ENCODE measurements around the gene UTF1.

UTF1 gene

DNA sequence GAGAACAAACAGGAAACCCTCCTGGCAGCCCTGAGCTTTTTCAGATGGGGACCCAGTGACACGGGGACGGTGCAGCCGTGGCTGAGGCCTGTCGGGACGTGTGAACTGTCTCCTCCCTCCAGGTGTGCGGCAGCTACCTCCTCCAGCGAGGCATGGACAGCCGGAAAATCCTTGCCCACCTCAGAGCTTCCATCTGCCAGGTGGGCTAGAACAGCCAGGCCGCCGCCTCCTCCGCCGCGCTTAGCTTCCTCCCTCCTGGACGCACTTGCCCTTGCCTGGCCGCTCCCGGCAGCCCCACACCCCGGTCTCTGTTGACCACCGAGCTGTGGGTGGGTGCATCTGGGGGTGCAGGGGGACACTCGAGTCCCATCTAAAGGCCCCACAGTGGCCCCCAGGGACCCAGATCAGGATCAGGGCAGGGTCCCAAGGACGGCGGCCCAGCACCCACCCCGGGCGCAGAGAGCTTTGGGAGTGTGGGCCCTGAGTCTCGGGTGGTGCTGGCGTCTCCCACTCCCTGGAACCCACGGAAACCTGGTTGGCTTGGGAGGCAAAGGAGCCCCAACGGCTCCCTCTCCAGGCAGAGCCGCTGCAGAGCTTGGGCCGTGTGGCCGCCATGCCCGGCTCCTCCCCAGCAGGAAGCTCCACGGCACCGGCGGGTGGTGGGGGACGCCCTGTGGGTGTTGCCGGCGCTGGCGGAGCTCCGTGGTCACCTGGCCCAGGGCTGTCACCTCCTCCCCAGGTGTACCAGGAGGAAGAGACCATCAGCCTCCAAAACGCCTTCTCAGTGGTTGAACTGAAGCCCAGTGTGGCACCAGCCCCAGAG lies 32.9 kb upstream of the UTF1 start:
- DNase-seq, result no peak

DNA sequence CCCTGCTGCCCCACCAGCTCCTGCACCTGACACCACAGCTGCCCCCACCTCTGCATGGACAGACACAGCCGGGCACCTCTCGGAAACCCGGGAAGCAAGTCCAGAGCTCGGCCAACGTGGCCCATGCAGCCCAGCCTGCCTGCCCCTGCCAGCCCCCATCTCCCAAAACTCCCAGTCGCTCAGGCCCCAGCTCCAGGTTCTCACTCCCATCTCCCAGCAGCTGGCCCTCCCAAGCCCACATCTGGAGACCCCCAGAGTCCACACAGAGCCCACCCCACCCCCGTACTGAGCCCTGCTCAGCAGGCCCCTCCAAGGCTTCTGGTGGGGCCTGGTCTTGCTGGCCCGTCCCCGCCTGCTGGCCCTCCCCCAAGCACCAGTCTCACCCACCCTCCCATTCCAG lies 32.2 kb upstream of the UTF1 start:
- DNase-seq, result no peak

DNA sequence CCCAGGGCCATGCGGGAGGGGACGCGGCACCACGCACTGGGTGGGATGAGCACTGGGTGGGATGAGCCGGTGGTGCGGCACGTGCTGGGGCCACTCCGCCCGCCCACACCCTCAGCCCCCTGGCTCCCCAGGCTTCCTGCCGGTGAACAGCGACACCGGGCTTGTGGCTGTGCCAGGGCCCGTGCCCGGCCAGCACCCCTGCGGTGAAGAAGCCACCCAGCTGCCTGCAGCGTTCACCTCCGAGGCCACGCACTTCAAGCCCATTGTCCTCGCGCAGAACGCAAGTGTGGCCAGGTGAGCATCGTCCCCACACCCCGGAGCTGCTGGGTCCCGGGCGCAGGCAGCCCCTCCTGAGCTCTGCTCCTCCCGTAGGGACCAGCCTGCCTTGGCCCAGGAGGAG lies 31.8 kb upstream of the UTF1 start:
- no peak for DNase-seq

DNA sequence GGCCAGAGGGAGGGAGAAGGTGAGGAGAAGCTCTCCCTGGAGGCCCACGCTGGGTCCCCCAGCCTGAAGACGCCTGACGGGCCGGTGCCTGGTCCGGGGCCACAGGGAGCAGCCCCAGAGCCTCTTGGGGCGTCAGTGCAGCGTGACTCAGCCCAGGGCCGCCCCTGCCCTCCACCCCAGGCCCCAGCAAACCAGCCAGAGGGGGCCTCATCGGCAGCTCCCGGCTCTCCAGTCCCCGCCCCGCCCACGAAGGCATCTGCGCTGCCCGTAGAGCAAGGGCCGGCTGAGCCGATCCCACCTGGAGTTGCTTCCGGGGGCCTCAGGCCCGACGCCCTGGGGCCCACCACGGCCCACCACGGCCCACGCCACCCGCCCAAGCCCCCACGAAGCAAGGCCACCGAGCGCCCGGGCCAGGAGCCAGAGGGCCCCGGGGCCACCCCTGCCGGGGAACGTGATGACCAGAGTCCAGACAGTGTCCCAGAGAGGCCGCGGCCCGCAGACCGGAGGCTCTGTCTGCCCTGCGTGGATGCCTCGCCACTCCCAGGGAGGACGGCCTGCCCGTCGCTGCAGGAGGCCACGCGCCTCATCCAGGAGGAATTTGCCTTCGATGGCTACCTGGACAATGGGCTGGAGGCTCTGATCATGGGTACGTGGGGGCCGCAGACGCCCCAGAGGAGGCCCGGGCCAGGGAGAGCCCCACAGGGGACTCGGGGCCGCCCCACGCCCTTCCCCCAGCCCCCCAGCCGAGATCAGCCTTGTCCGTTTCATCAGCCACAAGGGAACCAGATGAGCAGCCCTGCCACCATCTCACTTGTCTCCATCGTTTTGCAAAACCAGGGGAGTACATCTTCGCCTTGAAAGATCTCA lies 31.2 kb upstream of the UTF1 start:
- DNase-seq, result no peak

DNA sequence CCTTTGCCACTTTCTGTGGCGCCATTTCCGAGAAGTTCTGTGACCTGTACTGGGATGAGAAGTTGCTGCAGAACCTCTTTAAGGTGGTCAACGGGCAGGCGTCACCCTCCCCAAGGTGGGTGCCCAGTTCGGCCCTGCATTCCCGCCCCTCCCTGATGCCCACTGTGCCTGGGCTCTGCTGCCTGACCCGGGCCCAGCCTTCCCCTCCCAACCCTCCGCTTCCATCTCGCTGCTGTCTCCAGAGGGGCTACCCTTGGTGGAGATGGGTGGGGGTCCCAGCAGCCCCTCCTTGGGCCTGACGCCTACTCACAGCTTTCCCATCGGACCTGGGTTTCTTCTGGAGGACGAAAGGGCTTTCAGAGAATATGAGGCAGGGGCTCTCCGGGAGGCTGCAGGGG lies 30.5 kb upstream of the UTF1 start:
- no peak for DNase-seq

DNA sequence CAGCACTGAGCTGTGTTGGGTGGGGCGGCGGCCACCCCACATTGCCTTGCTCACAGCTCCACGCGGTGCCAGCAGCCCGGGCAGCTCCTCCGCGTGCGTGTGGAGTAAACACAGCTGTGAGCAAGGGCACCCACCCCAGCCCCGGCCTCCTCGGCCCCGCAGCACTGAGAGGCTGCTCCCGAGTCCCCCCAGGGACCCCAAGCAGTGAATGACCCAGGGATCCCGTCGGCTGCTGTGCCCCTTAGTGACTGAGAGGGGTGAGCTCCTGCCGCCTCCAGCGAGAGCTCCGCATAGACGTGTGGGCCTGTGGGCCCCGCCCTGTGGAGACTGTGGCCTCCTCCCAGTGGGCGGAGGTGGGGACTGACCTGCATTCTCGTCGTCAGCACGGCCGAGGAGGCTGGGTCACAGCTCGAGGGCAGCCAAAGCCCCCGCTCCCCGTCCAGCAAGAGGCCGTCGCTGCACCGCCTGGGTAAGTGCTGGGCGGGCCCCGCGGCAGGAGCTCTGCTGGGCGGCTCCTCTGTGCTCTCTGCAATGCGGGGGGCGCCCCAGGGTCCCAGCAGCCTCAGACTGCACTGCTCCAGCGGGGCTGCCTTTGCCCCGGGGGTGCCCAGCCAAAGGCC lies 29.9 kb upstream of the UTF1 start:
- DNase-seq, result no peak

DNA sequence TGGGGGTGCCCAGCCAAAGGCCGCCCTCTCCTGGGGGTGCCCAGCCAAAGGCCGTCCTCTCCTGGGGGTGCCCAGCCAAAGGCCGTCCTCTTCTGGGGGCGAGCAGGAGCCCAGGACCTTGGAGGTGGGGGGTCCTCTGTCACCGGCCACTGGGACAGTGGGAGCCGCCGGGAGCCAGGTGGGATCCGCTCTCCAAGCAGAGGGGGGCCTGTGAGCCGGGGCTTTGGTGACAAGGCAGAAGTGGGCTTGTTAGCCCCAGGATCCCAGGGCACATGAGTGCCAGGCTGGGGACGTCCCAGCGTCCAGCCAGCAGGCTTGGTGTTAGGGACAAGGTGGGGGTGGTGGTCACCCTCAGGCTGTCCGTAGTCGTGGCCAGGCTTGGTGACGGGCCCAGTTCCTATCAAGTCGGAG lies 29.4 kb upstream of the UTF1 start:
- no peak for DNase-seq

DNA sequence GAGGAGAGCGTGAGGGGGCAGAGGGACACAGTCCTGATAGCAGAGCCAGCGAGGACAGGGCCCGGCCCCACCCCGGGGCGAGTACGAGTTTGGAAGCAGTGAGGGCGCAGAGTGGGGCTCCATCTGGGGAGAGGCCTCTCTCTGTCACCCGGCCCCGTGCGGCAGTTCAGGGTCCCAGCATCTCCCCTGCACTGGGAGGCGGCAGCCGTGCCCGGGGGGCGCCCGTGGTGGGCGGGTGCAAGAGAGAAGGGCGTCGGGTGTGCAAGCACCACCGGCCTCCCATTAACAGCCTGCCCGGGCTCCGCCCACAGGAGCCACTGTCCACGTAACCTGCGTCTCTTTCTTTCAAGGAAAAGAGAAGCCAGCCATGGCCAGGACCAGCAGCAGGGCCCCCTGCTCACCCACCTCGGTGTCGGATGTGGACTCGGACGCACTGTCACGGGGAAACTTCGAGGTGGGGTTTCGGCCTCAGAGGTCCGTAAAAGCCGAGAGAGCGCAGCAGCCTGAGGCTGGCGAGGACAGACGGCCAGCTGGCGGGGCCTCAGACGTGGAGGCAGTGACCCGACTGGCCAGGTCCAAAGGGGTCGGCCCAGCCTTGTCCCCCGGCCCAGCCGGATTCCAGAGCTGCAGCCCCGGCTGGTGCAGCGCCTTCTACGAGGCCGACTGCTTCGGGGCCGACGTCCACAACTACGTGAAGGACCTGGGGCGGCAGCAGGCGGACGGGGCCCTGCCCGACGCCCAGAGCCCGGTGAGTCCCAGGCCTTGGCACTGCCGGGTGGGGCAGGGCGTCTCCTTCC lies 28.7 kb upstream of the UTF1 start:
- no peak for DNase-seq

DNA sequence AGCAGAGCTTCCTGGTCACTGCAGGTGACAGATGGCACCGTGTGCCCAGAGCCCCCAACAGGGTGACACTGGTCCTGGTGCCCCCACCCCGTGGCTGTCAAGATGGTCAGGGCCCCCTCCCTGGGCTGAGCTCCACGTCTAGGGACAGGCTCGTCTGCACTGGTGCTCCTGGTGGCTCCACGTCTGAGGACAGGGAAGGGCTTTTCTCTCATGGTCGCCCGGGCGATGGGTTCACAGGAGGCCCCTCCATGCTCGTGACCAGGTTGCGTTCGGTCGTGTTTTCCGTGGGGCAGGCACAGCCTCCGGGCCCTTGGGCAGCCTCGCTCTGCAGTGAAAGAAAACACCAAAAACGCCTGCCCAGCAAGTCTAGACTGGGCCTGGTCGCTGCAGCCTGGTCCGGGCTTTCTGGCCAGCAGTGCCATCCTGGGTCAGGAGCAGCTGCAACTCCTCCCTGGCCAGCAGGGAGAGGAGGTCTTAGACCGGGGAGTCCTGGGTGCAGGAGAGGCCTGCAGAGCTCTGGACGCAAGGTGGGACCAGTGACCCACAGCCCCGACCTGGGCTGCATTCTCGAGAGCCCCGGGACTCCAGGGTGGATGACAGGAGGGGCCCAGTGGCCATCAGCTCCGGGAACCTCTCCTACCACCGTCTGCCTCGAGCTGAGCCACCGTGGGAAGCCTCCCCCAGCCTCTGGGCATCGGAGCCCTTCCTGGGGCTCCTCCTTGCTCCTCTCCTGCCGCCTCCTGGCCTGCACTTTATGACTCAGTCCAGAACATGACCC lies 27.9 kb upstream of the UTF1 start:
- DNase-seq, result no peak

DNA sequence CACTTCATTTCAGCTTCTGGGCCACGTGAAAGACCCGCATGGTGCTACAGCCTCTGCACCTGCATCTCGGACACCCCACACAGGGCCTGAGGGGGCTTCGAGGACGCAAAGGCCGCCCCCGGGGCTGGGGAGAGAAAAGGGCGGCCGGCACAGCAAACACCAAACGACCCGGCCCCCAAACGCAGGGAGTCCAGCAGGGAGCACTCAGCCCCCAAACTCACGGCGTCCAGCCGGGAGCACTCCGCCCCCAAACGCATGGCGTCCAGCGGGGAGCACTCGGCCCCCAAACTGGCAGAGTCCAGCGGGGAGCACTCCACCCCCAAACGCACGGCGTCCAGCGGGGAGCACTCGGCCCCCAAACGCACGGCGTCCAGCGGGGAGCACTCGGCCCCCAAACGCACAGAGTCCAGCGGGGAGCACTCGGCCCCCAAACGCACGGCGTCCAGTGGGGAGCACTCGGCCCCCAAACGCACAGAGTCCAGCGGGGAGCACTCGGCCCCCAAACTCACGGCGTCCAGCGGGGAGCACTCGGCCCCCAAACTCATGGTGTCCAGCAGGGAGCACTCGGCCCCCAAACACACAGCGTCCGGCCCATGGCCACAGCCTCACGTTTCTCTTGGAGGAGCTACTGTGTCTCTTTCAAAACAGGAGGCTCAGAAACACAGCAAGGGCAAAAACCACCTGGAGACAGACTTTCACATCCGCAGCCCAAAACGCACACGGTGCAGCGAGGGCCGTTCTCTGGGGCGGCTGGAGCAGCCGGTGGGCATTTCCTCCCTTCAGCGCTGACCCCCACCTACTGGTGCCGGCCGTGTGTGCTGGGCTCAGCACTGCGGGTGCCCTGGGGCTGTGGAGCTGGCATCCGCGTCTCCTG lies 27.0 kb upstream of the UTF1 start:
- no peak for DNase-seq

DNA sequence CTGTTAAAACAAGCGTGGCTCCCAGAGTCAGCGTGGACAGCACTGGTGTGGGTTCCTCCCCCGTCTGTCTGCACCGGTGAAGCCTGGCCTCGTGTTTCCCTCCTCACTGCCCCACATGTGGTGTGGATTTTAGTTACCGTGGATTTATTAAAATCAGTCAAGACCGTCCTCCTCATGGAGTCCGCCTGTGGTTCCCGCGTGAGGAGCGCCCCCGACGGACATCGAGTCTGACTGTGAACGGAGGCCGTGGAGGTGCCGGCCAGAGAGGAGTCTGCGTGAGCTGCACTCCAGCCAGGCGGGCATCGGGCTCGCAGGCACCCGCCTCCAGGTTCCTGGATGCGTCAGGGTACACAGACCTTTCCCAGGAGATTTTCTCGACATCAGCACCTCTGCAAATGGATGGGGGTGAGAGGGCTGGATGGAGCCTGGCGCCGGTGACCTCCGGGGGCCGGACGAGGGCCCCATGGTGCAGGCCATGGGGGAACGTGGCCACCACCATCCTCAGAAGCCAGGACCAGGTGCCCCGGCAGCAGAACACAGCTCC lies 26.3 kb upstream of the UTF1 start:
- no peak for DNase-seq

DNA sequence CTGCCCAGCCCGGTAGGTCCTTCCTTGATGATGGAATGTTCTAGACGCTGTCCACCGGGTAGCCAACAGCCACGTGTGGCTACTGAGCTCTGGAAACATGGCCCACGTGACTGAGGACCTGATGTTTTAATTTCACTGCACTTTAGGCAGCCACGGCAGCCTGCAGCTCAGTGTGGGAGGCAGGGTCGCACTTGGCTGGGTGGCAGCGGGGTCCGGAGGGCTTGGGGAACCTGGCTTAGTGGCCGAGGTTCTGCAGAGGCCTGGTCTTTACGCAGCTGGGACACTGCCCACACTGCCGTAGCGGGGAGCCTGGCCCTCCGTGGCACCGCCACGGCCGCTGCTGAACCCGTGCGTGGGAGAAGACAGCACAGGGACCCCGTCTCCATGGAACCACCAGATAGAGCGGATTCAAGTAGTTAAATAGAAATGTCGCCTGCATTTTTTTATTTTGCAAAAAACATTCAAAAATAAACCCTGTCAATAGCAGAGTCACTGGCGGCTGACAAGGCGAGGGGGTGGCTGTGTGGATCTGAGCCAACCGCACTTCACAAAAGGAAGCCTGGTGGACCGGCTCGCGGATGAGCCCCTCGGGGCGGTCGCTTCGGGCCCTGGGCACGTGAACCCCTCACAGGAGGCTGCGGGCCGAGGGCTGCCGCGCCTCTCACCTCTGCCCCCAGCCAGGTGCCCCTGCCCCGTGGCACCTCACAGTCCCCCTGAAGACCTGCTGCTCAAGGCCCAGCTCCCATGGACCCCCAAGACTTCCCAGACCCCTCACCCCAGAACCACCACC lies 25.6 kb upstream of the UTF1 start:
- DNase-seq, result no peak

DNA sequence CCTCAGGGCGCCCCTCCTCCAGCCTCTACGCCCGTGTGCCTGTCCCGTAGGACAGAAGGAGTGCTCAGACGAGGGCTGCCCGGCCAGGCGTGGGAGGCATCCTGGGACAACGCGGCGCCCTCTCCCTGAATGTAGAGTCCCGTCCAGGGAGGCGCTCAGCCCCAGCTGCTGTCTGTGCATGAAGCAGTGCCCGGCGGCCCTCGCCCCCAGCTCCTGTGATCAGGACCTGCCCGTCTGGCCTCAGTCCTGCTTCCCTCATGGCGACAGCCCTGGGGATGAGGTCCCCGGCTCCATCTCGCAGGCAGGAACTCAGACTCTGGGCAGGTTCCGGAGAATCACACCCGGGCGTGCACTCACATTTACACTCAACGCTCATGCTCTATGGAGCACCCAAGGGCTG lies 24.9 kb upstream of the UTF1 start:
- no peak for DNase-seq

DNA sequence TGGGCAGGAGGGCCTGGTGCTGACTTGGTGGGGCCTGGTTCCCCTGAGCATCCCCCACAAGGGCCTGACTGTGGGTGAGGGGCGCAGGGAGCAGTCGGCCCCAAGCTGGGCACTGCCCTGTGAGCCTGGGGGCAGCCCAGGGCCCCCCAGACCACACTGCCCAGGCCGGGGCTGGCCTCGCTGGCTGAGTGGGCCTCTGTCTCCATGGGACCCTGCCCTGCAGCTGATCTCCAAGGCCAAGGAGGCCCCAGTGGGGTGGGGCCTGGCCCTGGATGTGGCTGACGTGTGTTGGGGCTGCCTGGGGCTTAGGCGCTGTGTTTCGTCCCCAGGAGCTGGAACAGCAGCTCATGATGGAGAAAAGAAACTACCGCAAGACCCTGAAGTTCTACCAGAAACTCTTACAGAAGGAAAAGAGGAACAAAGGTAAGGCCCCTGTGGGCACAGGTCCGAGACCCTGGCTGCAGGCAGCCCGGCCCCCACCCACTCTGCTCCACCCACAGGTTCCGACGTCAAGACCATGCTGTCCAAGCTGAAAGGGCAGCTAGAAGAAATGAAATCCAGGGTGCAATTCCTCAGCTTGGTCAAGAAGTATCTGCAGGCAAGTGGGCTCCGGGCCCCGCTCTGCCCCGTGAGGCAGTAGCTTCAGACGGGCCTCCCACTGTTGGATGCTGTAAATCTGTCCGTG lies 23.5 kb upstream of the UTF1 start:
- DNase-seq, result no peak

DNA sequence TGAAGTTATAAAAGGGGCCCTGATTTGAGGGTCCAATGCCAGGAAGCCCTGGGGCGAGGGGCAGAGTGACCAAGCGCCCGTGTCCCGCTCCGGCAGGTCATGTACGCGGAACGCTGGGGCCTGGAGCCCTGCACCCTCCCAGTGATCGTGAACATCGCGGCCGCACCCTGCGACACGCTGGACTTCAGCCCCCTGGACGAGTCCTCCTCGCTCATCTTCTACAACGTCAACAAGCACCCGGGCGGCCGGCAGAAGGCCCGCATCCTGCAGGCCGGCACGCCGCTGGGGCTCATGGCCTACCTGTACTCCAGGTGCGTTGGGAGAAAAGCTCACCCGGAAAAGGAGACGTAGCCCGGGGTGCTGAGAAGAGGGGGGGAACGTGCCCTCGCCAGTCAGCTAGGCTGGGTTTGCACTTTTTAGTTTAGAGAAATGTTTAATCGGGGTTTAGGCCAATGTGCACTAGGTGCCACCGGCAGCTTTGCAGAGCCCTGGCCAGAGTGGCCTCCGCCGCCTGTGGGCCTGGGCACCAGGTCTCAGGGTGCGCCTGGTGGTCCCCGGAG lies 22.9 kb upstream of the UTF1 start:
- no peak for DNase-seq

DNA sequence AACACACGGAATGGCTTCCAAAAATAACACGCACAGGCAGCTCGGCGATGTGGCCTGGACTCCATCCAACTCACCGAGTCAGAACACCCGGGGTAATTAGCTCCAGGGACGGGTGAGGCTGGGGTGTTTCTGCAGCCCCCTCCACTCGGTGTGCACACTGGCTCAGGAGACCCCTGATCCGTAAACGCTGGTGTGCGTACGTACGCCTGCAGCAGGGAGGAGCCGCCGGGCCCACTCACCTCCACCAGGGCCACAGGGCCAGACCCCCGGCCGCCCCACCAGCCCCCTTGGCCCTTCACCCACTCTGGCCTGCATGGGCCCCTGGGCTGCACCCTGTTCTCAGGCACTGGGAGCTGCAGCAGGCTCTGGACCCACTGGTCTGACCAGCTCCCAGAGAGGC lies 22.4 kb upstream of the UTF1 start:
- DNase-seq, result no peak

DNA sequence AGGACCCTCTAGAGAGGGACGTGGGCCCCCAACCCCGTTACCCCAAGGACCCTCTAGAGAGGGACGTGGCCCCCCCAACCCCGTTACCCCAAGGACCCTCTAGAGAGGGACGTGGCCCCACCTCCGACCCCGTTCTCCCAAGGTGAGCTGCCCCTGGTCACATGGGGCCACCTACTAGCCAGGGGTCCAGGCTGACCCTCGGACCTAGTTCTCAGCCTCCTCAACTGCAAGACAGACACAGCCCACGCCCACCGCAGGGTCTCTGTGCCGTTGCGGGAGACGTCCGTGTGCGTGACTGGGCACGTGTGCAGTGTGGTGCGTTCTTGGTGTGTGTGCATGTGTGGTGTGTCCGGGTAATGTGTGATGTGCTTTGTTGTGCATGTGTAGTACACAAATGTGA lies 21.6 kb upstream of the UTF1 start:
- no peak for DNase-seq

DNA sequence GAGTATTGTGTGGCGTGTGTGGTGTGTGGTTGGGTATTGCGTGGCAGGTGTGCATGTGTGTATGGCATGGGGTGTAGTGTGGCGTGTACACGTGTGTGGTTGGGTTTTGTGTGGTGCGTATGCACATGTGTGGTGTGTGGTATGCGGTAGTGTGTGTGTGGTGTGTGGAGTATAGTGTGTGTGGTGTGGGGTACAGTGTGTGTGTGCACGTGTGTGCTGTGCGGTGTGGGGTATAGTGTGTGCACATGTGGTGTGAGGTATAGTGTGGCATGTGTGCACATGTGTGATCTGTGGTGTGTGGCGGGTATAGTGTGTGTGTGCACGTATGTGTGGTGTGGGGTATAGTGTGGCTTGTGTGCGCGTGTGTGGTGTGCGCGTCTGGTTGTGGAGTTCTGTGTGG lies 20.9 kb upstream of the UTF1 start:
- no peak for DNase-seq

DNA sequence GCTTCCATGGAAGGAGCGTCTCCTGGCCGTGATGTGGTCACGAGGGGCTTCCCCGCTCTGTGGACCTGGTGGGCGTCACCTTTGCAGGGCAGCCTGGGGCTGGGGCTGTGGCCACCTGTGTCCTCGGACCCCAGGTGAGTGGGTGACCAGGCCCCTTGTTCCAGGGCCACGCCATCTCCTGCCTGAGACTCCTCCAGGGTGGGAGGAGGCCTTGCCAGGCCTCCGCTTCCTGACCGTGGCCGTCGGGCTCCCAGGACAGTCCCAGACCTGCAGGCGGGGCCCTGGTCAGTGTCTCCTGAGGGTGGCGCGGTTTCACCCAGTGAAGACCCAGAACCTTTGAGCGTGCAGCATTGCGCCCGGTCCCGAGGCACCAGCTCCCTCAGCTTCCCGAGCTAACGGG lies 20.4 kb upstream of the UTF1 start:
- DNase-seq, result no peak
